GM21367 (cell line): Measurements from ENCODE around the gene PPIL1.

Experiments used
- ATAC-seq: cut with Tn5 transposase; IDR thresholded peaks from one replicate; pipeline ENCODE4 v1.9.1; 2021; ENCODE audit not compliant: unreplicated experiment

Gene PPIL1

DNA sequence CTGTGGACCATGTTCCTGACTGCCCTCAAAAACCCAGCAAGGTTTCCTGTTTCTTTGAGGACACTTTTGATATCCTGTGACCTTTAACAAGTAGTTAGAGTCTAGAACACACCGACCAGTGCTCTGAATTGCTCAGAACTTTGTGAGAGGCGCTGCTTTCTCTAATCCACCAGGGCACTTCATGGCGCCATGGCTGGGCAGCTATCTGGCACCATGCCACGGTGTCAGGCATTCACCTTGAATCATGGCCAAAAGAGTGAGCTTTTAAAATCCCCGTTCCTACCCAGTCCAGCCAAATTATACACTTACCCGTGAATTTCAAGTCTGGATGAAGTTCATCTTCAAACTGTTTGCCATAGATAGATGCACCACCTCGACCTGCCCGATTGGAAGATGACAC lies 18.3 kb downstream of the PPIL1 start:
- no peak for ATAC-seq

DNA sequence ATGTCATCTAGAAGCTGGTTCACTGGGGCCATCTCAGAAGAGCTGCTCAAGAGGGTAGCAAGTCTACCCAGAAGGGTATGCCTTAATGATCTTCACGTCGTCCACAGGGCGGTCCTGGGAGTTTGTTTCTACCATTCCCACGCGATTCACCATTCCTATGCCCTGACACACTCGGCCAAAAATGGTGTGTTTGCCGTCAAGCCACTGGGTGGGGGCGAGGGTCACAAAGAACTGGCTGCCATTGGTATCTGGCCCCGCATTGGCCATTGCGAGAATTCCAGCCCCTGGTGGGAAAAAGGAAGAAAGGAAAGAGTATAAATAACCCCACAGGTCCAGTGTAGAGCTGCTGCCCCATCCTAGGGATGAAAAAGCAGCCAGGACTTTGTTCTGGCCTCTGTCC lies 18.9 kb downstream of the PPIL1 start:
- no peak for ATAC-seq

DNA sequence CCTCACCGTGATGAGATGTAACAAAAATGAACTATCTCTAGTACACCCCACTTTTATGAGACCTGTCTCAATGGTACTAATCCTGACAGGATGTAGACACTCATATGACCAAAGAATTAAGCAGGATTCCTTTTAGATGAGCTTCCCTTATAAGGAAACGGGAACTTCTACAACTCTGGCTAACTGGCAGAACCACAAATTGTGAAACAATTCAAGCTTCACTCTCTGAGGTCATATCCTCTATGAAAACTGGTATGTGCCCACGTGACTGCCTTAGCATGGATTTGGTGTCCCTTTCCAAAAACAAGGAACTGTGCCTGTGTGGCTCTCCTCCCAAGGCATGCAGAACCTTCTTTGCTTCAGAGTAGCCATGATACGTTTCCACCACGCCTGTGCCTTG lies 21.3 kb downstream of the PPIL1 start:
- ATAC-seq: no peak

DNA sequence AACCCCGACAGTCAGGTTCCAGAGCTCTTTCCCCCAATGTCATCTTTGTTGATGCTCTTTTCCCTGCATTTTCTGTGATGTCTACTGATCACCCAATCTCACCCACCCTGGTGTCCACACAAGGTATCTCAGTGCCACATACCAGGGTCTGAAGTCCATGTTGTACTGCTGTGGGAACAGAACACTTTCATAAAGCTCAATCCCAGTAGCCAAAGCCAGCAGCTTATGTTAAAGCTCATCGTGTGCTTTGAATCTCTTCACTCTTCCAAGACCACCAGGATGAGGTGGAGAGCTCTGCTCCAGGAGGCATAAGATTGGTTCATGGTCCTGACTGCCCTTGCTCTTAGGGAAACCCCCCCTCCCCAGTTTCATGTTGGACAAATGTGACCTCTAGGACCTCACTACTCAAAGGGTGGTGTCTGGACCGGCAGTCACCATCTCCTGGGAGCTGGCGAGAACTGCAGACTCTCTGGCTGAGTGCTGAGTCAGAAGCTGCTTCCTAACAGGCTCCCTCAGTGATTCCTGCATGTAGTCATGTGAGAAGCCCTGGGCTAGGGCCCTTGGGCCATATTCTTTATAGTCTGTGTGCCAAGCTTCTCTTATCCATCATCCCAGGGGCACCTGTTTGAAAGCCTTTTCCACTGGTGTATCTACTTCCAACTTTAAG lies 22.0 kb downstream of the PPIL1 start:
- no peak for ATAC-seq

DNA sequence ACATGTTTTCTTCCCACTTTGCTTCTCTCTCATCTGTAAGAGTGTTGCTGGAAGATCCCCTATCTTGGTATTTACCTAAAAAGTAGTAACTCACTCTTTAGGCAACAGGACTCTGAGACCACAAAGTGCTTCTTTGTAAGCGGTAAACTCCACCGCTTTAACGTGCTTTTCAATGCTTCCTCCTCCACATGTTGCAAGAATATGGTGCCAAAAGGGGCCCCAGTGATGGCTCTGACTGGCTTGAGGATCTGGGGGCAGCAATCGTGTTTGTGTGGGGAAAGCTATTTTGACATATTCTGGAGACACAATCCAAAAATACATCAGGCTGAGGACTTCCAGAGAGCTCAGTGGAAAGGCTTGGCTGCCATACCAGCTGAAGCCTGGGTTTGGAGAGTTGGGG lies 23.0 kb downstream of the PPIL1 start:
- ATAC-seq: no peak

DNA sequence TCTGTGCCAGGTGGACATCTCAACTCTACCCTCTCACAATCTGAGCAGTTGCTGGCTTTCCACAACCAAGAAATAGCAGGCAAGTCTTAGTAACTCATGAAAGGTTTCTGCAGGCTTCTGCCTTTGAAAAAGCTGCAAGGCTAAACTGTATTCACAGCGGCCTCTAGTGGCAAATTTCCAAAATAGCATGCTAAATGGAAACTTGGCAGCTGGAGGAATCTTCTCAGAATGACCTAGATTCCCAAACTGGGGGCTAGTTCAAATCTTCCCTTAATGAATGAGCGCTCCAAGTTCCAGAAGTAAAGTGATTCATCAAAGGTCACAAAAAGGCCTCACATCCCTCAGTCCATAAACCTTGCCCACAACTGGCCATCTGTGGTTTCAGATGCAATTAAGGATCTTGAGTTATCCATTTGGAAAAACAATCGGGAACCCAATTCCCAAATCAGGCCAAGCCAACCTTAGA lies 23.4 kb downstream of the PPIL1 start:
- ATAC-seq: no peak

DNA sequence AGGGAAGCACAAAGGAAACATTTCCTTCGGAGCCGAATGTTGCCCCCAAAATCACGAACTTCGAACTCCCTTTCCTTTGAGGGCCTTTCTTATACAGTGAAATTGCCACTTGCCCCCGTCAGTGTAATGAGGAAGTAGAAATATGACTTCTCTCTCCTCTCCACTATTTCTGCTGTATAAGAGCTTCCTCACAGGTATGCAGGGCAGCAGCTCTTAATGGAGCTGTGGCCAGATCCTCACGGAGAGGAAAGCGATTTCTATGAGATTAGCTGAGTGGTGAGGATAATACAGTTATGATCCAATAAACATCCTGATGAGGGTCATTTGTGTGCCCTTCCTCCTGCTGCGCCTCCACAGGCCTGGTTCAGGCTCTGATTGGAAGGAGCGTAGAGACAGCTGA lies 24.6 kb downstream of the PPIL1 start:
- no peak for ATAC-seq

DNA sequence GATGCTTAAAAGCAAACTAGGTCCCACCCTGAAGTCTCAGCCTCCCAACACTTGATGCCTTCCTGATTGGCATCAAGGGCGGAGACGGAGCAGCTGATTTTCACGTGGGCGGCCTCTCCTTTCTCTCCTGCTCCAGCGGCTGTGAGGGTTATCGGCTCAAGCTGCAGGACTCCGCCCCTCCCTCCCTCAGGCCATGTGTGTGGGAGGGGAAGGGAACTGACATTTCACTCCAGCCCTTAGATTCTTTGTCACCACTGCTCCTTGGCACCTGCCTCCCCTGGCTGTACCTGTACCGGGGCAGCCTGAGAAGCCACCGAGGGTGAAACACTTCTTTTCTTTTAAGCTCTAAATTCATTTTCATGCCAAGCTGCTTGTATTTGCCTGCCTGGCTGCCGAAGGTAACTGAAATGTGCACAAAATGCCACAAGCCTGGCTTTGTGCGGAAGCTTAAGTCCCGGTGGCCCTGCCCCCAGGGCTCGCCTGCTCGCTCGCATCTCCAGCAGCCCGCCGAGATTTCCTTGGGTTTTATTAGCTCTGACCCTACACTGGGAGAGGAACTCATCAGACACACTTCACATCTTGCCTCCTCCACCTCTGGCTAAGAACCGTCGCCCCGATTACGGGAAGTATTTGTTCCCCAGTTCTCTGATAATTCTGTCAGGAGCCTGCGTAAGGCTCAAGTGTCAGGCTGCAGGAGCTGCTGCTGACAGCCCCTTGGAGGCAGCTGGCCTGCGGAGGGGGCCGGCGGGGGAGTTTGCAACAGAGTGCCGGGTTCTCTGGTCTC lies 25.8 kb downstream of the PPIL1 start:
- no peak for ATAC-seq

DNA sequence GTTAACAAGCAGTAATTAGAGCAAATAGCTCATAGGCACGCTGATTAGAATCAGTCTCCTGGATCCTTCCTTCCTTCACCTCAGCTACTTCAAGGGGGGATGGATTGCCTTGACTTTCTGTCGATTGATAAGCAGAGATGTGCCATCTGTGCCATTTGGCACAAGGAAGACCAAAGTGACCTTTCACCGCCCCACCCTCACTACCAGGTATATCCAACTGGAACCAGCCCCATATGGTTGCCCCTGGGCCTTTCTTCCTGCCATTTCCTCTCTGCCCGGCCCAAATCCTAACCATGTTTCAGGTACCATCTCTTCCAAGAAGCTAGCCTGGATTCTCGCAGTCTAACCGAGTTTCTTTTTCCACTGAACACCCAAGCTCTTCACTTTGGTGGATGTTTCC lies 26.6 kb downstream of the PPIL1 start:
- no peak for ATAC-seq

DNA sequence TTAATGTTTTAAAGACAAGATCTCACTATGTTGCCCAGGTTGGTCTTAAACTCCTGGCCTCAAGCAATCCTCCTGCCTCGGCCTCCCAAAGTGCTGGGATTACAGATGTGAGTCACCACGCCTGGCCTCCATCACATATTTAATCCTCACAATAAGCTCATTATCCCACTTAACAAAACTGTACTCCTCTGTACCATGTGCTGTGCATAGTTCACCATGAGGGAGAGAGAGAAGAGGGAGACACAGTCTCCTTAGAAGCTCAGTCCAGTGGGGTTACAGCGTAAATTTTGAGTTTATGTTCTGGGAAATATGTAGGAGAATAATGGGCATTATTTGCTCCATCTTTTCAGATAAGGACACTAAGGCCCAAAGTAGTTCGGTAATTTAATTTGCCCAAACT lies 27.5 kb downstream of the PPIL1 start:
- ATAC-seq: no peak

DNA sequence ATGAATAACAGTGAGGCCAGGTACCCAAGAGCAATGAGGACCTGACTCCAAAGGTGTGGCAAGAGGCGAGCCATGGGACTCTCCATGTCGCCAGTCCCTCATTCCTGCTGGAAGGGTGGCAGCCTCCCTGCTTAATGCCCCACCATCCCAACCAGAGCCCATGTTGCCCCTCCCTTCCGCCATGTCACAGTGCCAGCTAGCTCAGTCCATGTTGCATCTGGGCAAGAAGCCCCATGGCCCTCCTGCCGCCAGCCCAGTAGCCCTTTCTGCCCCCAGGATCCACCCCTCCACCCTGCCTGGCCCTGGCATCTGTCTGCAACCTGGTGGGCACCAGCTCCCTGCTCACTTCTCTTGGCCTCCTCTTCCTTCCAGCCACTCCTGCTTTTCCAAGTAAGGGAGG lies 29.4 kb downstream of the PPIL1 start:
- ATAC-seq: no peak

DNA sequence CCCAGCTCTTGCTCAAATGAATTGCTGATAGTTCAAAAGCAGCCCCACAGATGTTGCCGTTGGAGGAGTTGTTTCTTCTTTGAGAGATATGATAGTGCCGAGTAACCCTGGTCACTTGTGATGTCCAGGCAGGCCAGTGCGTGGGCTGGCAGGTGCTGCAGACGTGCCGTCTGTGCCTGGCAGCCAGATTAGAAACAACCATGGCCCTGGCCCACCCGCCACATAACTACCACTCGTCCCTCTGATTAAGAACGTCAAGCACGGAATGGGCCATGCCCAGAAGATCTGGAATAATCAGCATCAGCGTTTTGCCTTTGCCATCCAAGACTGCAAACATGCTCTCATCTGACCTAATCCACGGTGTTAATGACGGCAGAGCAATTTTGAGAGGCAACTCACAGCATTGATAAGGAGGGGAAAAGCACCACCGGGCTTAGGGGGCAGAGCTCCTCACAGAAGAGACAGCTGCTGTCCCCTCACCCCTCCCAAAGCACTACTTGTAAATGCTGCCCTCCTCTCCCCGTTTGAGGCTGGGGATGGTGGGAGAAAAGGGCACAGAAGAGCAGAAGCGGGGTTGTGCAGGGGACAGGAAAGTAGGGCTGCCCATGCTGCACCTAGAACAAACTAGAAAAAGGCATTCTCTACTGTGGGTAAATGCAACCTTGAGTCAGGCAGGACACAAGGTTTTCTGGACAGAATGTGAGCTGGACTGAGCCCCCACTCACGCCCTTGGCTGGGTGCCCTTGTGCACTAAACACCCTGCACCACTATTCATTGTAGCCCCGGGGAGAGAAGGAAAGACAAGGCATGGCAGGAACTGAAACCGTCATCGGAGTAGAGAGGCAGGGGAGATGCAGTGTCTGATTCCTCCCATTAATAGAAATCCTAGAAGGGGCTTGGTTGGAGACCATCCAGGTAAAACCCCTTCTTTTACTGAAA lies 30.1 kb downstream of the PPIL1 start:
- no peak for ATAC-seq

DNA sequence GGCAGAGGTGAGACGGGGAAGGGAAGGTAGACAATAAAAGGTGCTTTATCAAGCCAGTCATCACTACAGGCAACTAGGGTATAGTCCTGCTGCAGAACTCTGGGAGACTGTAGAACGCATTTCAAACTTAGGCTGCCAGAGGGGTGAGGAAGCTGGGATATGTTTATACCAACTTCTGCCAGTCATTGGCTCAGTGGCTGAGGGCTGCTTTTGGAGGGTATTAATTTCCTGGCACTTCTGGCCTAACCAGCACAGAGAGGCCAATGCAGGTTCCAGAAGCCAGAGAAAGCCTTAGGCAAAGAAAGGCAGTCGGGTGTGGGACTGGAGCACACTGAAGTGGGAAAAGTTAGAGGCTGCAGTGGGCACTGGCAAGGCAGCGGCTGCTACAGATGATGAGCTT lies 31.4 kb downstream of the PPIL1 start:
- ATAC-seq: no peak

DNA sequence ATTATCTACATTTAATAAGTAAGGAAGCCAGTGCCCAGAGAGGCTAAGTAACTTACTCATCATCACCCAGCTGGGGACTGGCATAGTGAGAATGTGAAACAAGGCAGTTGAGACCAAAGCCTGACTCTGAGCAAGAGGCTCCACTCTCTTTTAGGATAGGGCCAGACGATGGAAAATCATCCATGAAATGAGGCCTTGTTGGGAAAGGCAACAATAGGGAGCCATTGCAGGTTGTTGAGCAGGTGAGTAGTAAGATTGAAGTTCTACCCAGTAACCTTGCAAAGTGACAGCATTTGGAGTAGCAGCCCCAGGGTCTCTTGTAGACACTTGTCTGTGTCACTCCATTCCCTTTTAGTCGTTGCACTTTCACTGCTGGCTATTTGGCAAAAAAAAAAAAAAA lies 32.8 kb downstream of the PPIL1 start:
- ATAC-seq: no peak

DNA sequence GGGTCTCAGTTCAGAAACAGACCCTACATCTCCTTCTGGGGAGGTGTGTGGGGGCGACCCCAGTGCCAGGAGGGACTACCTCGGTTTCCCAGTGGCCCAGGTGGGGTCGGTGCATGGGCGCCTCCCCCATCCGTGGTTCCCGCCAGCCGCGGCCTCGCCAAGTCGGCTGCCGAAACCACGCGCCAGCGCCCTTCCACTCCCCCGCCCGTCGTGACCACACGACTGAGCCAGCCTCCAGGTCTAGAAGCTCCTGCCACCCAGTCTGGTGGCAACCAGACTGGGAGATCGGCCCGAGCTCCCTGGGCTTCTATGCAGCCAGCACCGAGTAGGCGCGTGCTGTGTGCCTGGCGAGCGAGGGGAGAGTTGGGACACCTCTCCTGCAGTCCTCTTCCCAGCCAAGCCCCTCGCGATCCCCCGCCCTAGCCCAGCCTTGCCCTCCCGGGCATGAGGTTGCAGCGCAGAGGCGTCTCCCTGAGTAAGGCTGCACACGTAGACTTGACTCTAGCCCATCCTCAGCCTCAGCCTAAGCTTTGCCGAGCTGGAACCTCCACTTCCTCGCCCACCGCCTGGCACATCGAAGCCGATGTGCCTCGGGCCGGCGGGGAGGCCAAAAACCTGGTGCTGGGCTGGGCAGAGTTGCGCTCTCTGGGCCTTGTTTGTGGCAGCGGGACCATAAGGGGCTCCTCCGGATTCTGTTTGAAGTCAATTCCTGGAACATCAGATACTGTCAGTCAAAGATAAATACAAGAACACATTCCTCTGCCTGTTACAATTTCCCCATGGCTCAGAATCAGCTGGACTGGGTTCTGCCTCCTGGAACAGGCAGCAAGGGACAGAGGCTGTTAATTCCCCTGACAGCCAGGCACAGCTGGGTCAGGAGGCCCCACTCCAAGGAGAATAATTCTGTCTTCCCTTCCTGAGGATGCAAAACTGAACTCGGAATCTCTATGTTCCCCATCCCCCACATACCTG lies 33.9 kb downstream of the PPIL1 start:
- no peak for ATAC-seq

DNA sequence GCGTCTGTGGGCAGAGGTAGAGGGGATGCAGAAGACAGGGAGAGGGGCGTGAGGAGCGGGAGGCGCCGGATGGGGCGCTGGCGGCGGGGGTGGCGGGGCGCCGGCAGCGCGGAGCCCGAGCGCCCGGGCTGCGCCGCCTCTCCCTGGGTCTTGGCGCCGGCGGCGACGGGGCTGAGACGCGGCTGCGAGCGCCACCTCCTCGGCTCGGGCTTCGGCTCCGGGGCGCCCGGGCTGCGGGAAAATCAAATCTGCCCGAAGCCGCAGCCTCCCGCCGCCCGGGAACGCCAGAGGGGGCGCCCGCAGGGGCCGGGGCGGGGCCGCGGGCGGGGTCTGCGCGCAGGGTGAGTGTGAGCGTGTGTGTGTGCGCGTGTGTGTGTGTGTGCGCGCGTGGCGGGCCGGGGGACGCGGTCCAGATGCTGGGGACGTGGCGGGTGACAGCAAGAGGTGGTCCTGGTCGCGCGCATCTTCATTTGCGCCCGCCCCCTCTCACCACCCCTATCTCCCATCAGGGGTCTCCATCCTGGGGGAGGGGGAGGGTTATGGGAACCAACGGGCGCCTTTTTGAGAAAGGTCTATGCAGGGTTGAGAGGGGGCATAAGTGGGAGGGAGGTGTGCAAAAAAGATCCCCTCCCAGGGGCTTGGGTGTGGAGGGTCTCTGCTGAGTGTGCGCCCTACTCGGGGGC lies 34.7 kb downstream of the PPIL1 start:
- ATAC-seq: no peak

DNA sequence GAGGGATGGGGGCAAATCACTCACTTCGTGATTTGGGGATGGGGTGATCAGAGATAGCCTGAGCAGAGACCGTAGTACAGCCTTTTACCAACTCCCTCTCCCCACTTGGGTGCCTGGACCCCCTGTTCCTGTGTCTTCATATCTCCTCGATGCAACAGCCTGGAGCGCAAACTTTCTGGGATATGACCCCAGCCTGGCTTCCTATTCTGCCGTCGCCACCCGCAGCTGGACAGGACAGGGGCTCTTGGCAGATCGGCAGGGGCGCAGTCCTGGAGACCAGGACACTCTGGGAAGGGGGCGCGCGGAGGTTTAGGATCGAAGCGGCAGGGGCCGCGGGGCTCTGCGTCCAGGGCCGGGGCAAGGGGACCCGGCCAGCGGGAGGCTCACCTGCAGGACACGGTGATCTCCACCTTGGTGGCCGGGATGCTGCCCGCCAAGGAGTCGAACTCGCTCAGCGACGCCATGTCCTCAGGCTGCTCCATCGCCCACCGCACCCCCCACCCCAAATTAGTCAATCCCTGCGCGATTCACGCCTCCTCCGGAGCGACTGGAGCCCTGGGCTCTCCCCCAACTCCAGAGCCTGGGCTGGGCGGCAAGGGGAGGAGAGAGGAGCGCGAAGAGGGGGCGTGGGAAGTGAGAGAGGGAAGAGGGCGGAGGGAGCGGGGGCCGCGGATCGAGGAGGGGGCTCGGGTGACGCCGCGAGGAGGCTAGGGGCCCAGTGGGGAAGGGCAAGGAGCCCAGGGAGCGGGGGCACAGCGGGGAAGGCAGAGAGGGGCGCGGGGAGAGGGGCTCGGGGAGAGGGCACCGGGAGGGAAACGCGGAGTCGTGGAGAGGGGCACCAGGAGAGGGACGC lies 35.5 kb downstream of the PPIL1 start, which contains the start of gene CPNE5:
Gene CPNE5 (minus strand): TSS at position 549 of the 853 bp plus-strand sequence. CDS start 67 bp downstream, at position 482.
- no peak for ATAC-seq

DNA sequence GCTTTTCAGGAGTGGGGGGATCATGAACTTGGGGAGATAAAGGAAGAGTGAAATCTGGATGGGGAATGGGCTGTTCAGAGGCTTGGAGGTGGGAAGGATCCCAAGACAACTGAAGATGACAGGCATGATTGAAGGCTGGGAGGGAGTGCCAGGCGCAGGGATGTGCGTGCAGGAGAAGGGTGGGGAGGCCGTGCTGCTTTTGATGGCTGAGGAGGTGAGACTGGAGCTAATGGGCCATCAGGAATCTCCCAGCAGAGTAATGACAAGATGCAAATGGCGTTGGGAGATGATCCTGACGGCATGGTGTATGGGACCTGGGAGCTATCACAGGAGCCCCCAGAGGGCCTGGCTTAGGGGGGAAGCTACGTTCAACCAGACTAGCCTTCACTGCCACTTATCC lies 36.9 kb downstream of the PPIL1 start:
- ATAC-seq: no peak

DNA sequence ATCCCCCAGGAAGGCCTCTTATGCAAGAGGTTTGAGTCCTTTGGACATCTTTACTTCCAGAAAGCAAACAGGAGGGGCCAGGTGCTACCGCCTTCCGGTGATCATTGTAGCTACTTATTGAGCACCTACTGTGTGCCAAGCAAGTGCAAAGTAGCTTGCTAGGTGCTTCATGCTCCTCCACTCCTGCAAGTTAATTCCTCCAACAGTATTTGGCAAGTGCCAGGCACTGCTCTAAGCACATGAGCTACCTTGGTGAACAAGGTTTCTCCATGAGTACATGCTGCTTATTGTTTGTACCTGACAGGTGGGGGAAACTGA lies 37.6 kb downstream of the PPIL1 start:
- no peak for ATAC-seq
